GM18907 (cell line): ENCODE results near the gene PDK1.

Experiments
- ATAC-seq: cut with Tn5 transposase; IDR thresholded peaks from one replicate; pipeline ENCODE4 v1.9.1; 2021; ENCODE audit warnings: mild to moderate bottlenecking, moderate library complexity; ENCODE audit not compliant: unreplicated experiment

PDK1 gene

GRCh38 chr2:172635548-172635947, 79.7 kb downstream of the PDK1 start:
- ATAC-seq = no peak

- ATAC-seq = no peak
These were observed 83.4 kb downstream of the PDK1 start for GRCh38 chr2:172639256-172639655.

DNA sequence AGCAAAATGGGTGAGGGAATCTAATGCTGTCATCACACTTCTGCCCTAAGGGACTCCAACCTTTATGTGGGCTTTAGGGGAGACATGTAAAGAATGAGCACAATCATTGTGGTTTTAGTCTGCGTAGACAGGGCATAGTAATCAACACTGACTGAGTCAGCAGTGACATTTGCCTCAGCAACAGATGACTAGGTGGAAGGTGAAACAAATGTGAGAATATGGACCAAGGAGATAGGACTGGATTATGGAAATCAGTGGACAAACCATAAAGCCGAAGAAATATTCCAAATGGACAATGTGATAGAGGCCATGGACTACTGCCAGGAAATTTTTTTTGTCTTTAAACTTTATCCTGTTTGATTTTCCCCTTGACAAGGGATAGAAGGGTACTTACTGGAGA, 83.9 kb downstream of the PDK1 start:
- no peak for ATAC-seq

DNA sequence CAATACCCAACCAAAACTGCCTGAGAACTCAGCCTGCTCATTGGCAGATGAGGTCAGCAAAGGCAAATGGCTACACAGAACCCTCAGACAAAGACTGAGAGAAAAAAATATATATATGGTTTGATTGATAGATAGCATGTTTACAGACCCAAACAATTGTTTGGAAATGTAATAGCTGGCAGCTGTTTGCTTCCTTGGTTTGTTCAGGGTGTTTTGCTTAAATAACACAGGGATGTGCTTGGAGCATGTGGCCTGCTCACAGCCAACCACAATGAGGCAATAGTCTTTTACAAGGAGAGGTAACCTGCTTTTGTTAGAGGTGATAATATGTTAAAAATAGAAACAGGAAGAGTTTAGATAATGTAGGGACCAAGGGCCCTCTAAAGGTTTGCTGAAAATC, 84.5 kb downstream of the PDK1 start:
- no peak for ATAC-seq

GRCh38 chr2:172642301-172643020, 86.6 kb downstream of the PDK1 start:
- no peak for ATAC-seq

GRCh38 chr2:172643142-172643541, 87.3 kb downstream of the PDK1 start:
- ATAC-seq = no peak

DNA sequence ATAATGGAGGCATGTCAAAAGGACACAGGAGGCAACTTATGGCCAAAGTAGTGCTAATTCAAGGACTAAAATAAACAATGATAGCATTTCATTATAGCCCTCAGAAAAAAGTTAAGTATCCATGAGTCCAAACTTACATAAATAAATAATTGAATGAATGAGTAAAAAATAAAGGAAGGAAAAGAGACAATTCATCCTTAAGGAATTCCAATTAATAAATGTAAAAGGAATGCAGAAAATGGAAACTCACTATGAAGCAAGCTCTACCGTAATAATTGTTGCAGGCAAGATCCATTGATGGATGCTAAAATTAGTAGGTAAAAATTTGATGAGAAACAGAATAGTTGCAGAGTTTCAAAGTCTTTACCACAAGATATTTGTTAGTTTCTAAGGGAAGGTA, 91.5 kb downstream of the PDK1 start:
- ATAC-seq = no peak

GRCh38 chr2:172655091-172655837, 99.4 kb downstream of the PDK1 start:
- no peak for ATAC-seq

- no peak for ATAC-seq
These were observed 100.1 kb downstream of the PDK1 start for GRCh38 chr2:172655838-172656573.
